NCI-H1694 (cell line): ENCODE data around the gene OR6C65.
"Not testable (repeated sequence)": the region's sequence is repeated elsewhere in the genome, so short reads cannot be mapped to it uniquely, and the experiment has no call there.

Experiments
- DNase-seq: peaks from one replicate; lab custom pipeline; 2025; lab: John Stamatoyannopoulos, UW

The OR6C65 gene

DNA sequence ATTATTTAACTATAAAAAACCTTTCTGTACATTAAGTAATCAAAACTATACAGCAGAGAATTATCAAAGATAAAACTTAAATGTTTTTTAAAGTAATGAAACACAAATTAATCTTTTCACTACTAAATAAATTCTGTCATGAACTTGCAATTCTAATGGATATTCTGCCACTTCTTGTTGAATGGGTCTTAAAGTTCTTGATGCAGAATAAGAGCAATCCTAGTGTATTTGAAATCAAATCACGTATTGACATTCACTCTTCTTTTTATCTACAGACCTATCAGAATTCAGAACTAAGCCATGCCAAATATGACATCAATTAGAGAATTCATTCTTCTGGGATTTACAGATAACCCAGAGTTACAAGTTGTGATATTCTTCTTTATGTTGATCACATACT lies at the start of gene OR6C65:
Gene OR6C65 (plus strand): TSS at position 301 of the 400 bp plus-strand sequence. CDS start 0 bp downstream, at position 301.
- DNase-seq, result no peak

DNA sequence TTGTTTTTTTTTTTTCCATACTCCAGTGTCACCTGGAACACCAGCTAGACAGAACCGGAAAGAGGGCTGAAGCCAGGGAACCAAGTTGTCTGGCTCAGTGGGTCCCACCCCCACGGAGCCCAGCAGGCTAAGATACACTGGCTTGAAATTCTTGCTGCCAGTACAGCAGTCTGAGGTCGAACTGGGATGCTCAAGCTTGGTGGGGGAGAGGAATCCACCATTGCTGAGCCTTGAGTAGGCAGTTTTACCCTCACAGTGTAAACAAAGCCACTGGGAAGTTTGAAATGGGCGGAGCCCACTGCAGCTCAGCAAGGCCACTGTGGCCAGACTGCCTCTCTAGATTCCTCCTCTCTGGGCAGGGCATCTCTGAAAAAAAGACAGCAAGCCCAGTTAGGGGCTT lies 45.0 kb upstream of the OR6C65 start:
- not testable (repeated sequence) for DNase-seq

DNA sequence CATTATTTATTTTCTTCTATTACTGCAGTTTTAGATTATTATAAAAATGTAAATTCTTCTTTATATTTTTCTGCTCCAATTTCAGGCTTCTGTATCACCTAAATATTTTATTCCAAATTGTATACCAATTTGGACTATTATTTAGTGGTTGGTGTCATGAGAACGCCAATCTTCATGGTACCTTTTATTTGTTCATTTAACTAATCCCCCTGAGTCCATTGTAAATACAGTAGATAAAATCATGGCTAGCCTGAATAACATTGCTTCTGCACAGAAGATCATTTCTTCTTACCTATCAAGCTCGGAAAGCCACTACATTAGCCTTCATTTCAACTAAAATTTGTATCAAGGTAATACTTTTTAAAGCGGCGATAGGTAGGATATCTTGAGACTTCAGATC lies 37.7 kb upstream of the OR6C65 start, which contains the start of gene OR6C75:
Gene OR6C75 (plus strand): TSS at position 301 of the 400 bp plus-strand sequence. CDS start 2,136 bp downstream, outside the sequence.
- no peak for DNase-seq

DNA sequence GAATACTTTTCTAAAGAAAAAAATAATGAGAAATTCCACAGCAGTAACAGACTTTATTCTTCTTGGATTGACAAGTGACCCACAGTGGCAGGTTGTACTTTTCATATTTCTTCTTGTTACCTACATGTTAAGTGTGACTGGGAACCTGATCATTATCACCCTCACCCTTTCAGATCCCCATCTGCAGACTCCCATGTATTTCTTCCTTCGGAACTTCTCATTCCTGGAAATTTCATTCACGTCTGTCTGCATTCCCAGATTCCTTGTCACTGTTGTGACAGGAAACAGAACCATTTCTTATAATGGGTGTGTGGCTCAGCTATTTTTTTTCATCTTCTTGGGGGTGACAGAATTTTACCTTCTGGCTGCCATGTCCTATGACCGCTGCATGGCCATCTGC lies 35.2 kb upstream of the OR6C65 start:
- DNase-seq, result no peak

DNA sequence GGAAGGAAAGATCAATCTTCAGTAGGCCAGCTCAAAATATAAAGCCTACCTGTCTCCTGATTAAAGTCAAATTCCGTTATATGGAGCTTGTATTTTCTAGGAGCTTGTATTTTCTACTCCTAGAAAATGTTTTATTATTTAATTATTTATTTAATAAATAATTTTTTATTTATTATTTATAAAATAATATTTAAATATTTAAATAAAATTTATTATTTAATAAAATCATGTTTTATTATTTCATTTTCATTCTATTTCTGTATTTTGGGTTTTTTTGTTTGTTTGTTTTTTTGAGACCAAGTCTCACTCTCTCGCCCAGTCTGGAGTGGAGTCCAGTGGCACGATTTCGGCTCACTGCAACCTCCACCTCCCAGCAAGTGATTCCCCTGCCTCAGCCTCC lies 27.8 kb upstream of the OR6C65 start:
- no peak for DNase-seq

DNA sequence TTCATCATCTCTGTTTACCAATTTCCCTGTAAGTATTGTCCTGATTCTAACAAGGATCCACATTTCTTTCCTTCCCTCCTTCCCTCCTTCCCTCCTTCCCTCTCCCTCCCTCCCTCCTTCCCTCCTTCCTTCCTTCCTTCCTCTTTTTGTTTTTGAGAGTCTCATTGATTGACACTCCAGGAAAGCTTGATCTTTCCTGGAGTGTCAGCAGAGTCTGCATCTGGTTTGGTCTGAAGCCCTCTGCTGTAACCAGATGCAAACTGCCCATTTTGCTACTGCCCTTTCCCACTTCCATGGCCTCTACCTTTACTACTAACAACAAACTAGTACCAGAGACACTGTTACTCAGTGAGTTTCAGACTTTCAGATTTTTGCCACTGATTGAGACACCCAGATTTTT lies 14.4 kb upstream of the OR6C65 start:
- no peak for DNase-seq

DNA sequence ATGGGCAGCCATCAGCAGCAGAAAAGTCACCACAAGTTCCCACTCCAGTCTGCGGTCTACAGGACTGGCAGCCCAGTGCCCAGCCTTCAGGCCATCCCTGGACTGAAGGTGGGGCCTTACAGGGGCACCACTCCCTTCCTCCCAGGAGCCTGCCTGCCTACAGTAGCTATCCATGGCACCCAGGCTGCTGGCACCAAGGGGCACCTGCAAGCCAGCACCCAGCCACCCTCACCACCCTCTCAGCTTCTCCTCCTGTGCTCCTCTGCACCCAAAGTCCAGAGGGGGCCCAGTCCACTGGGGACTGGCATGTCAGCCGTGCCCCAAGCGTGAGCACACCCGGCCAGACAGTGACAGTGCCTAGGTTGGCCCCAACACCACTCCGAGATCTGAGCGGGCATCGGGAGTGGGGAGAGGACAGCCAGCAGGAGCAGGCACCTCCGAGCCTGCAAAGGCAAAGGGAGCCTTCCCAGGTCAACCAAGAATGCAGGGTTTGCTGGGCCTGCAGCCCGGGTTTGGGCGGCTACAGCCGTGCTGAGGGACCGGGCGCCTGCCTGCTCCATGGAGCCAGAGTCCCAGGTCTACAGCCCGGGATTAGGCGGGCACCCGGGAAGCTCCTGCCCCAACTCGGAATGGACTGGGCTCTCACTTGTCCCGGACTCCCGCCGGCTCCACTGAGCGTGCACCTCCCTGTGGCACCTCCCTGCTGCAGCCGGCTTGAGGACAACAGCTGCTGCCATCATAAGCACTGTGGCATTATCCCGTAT lies 8.1 kb upstream of the OR6C65 start:
- no peak for DNase-seq

DNA sequence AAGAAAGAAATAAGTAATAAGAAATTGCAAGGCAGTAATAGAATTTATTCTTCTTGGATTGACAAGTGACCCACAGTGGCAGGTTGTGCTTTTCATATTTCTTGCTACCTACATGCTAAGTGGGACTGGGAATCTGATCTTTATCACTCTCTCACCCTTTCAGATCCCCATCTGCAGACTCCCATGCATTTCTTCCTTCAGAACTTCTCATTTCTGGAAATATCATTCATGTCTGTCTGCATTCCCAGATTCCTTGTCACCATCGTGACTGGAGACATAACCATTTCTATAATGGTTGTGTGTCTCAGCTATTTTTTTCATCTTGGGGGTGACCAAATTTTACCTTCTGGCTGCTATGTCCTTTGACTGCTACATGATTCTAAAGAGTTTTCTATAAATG lies 4.0 kb upstream of the OR6C65 start:
- DNase-seq, result no peak

DNA sequence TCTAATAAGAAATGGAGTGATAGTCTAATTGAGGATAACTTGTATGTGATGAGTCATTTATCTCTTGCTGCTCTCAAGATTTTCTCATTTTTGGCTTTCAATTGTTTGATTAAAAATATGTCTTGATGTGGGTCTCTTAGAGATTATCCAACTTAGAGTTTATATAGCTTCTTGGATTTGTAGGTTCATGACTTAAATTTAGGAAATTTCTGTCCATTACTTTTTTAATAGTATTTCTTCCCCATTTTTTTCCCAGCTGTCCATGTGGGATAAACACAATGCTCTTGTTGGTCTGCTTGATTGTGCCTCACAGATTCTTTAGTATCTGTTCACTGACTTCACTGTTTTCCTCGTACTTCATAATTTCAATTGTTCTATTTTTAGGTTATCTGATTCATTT lies 7.5 kb downstream of the OR6C65 start:
- no peak for DNase-seq

DNA sequence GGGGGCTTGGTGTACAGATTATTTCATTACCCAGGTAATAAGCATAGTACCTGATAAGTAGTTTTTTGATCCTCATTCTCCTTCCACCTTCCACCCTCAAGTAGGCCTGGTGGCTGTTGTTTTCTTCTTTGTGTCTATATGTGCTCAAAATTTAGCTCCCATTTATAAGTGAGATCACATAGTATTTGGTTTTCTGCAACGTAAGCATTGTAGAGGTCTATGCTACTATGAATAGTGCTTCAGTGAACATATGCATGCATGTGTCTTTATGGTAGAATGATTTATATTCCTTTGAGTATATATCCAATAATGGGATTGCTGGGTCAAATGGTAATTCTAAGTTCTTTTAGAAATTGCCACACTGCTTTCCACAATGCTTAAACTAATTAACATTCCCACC lies 8.8 kb downstream of the OR6C65 start:
- not testable (repeated sequence) for DNase-seq

DNA sequence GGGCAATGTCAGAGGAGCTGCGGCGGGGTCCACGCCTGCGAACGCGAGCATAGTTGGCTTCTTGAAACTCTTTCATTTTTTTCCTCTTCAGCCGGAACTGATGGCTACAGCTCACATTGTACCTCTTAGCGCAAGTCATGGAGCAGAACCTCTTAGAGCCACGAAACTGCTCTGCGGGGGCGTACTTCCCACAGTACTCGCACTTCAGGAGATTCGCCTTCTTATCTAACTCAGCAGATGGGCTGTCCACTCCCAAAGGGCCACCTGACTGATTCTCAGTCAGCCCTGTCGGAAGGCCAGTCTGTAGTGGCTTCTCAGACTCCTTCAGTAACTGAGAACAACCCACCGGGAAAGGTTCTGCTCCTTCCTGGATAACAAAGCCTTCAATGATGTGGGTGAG lies 11.8 kb downstream of the OR6C65 start:
- DNase-seq, result not testable (repeated sequence)

DNA sequence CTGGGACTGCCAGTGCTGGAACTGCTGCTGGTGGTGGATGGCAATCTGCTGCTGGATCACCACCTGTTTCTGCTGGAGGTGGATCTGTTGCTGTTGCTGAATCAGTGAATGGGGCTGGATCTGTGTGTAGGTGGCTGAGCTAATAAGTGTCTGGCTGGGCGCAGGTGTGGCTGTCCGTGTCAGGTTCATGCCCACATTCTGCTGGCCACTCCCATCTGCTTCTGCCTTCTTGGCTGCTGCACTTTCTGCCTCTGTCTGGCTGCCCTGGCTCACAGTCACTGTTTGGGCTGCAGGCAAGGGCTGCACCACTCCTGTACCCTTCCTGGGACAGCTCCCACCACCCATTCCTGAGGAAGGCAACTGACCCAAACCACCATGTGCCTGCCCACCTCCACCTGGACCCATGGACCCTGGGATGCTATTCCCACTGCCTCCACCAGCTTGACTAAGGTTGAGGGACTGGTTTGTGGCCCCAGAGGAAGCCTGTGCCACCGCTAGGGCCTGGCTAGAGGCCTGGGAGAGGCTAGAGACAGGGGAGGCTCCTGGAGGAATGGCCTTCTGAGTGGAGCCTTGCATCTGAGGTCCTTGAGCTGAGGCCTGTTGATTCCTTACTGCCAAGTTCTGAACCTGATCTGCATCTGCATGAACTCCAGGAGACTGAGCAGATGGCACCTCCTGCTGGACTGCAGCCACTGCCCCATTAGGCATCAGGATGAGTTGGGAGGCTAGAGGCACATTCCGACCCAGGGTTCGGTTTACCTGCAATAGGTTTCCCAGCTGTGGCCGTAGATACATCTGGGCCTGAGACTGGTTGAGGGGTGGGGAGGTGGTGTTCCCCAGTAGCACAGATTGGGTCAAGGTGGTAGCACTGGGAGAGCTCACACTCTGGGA lies 13.4 kb downstream of the OR6C65 start:
- not testable (repeated sequence) for DNase-seq

DNA sequence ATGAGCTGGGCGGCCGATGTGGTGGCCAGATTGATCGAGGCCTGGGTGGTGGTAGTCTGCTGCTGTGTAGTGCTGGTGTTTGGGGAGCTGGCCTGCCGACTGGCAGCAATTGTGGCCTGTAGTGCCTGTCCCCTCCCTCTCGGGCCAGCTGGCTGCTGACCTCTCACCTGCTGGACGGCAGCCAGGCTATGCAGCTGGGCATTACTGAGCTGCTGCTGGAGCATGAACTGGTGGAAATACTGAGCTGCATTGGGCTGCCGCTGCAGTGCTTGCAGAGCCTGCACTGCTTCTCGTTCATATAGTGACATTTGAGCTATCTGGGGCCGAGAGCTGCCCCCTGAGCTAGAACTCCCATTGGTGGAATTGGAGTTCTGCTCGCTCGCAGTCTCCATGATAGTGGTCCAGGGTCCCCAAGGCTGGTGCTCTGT lies 14.1 kb downstream of the OR6C65 start:
- not testable (repeated sequence) for DNase-seq

DNA sequence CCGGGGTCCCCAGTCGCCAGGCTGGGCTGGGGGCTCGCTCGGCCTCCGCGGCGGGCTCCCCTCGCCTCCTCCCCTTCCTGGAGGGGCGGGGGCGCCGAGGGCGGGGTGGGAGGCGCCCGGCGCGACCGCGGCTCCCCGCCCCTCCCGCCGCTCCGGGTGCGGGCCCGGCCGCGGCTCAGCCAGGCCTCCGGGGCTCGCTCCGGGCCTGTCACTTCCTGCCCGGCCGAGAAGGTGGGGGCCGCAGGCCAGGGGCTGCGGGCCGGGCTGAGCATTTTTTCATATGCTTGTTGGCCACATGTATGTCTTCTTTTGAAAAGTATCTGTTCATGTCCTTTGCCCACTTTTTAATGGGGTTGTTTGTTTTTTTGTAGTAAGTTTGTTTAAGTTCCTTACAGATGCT lies 14.6 kb downstream of the OR6C65 start:
- not testable (repeated sequence) for DNase-seq

DNA sequence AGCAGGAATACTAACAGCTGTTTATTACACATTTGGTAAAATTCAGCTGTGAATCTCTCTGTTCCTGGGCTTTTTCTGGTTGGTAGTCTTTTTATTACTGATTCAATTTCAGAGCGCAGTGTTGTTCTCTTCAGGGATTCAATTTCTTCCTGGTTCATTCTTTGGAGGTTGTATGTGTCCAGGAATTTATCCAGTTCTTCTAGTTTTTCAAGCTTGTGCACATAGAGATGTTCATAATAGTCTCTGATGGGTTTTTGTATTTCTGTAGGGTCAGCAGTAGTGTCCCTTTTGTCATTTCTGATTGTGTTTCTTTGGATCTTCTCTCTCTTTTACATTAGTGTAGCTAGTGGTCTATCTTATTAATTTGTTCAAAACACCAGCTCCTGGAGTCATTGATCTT lies 16.6 kb downstream of the OR6C65 start:
- no peak for DNase-seq

DNA sequence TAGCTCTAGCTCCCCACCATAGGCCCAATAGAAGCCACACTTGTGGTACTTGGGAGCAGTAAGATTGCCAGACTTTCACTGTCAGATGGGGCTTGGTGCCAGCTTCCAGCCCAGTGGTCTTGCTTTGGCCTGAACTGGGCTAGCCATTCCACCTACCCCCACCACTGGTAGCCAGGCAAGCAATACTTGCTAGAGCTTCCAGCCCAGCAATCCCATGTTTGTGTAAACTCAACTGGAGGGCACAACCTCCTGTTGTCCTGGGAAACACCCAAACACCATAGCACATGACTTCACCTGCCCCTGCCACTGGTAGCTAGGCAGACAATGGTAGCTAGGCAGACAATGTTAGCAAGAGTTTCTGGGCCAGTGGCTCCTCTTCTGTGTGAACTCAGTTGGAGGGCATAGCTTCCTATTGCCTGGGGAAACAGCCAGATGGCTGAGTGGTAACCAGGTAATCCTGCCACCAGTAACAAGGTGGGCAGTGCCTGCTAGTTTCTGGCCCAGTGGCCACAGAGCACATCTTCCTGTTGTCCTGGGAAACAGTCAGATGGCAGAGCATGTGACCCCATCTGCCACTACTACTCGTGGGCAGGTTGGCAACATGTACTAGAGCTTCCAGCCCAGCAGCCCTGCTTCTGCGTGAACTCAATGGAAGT lies 20.1 kb downstream of the OR6C65 start:
- no peak for DNase-seq

DNA sequence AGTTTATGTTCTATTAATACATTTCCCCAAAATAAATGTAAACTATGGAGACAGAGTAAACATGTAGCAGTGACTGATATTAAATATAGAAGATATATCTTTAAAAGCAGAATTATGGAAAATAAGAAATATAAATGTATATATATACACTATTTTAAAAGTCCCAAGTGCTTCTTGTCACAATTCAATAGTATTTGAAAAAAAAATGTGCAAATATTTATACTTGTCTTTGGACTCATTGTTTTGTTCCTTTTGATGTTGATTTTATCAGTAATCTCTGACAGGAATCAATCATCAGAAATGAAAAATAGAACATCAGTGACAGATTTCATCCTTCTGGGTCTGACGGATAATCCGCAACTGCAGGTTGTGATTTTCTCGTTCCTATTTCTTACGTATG lies 25.6 kb downstream of the OR6C65 start, which contains the start of gene OR6C76:
Gene OR6C76 (plus strand): TSS at position 301 of the 400 bp plus-strand sequence. CDS start 0 bp downstream, at position 301.
- no peak for DNase-seq

DNA sequence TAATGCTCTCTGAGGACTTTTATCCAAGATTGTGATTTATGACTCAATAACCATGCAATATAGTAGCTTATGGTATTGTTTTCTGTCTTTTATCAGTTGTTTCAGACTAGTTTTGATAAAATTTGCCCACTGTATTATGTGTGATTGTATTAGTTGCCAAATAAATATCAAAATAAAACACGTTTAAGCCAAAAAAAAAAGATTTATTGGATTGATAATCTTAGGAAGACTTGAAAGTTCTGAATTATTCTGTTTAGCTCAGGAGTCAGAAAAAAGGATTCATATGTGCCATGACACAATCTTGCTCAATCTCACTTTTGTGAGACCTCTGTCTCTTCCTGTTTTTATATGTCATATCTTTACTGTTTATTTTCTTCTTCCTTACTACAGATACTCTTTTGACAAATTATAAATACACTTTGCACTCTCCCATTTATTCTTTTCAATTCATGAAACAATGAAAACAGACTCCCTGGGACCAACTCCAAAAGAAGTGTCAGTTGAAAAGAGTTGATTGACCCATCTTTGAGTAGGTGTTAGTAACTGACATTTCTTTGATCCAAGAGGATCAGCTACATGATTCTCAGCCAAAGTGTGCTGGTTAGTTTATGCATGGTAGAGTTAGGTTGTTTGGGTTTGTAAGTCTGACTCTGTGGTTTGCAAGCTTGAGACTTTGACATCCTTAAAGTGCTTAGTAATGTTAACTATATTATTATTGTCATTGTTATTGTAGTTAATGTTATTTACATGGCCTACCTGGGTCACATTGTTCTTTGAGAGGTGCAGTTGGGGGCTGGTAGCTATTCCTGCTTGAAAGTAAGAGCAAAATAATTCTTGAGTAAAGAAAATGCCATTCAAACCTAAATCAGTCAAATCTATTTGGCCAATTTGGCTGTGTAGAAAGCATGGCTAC lies 28.3 kb downstream of the OR6C65 start:
- no peak for DNase-seq

DNA sequence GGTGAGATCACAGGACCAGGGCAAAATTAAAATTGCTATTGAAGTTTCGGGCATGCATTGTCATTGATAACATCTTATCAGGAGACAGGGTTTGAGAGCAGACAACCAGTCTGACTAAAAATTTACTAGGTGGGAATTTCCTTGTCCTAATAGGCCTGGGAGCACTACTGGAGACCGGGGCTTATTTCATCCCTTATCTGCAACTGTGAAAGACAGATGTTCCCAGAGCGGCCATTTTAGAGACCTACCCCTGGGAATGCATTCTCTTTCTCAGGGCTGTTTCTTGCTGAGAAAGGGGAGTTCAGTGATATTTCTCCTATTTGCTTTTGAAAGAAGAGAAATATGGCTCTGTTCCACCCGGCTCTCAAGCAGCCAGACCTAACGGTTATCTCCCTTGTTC lies 40.9 kb downstream of the OR6C65 start:
- DNase-seq, result not testable (repeated sequence)

DNA sequence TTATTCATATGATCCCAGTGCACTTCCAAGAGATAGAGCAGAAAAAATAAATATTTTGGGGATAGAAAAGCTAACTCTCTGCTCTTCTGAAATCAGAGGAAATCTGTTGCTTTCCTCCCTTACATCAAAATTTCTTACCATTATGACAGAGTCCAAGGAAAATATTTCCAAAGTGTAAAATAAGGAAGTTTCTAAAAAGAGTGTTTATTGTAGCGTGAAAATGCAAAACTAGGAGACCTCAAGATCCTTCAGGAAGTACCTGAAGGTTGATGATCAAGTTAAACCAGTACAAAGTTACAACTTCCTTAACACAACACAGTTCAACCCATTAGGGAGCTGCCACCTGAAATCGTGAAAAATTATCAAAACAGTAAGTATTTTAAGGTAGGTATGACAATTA lies 43.4 kb downstream of the OR6C65 start, which contains the start of gene OR6C2:
Gene OR6C2 (plus strand): TSS at position 301 of the 400 bp plus-strand sequence. CDS start 8,138 bp downstream, outside the sequence.
- no peak for DNase-seq

DNA sequence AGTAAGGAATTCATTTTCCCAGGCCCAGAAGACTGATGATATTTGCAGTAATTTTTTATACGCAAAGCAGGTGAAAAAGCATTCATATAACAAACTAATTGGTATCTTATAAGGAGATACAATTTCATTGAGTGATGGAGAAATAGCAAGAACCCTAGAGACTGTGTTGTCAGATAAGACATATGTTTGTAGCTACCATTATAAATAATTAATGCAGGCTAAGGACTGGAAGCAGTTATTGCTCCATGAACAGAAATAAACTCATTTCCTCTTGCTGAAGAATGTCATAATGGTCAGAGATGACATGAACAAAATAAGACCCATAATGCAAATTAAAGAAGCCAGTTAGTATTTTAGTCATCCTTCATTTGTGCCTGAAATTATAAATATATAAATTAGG lies 45.0 kb downstream of the OR6C65 start:
- DNase-seq, result no peak
